ENCODE results near the gene USH1G.

The USH1G gene

GRCh38 chr17:74903034-74903433 is 20.0 kb downstream of the USH1G start:
- H3K4me3 ChIP-seq (ENCODE audit: control insufficient read depth, low read depth, low read length): no peak overlapping the region
- TF ChIP-seq CTCF (conservative IDR thresholded peaks at IDR 0.05; ENCODE audit: control insufficient read depth, insufficient read depth, low read depth, low read length): no peak
- no peak for DNase-seq (ENCODE audit: low read depth)

GRCh38 chr17:74901353-74902135 is 21.5 kb downstream of the USH1G start:
- no peak for TF ChIP-seq CTCF (conservative IDR thresholded peaks at IDR 0.05; ENCODE audit: control insufficient read depth, insufficient read depth, low read depth, low read length)
- DNase-seq (ENCODE audit: low read depth): no peak
- H3K4me3 ChIP-seq (ENCODE audit: control insufficient read depth, low read depth, low read length): no peak overlapping the region

GRCh38 chr17:74900208-74900607 is 22.8 kb downstream of the USH1G start:
- no peak for DNase-seq (ENCODE audit: low read depth)
- TF ChIP-seq CTCF (conservative IDR thresholded peaks at IDR 0.05; ENCODE audit: control insufficient read depth, insufficient read depth, low read depth, low read length): no peak
- H3K4me3 ChIP-seq (ENCODE audit: control insufficient read depth, low read depth, low read length): no peak overlapping the region

GRCh38 chr17:74898376-74898946 is 24.6 kb downstream of the USH1G start:
- TF ChIP-seq CTCF (conservative IDR thresholded peaks at IDR 0.05; ENCODE audit: control insufficient read depth, insufficient read depth, low read depth, low read length): no peak
- no peak for DNase-seq (ENCODE audit: low read depth)
- H3K4me3 ChIP-seq (ENCODE audit: control insufficient read depth, low read depth, low read length): no peak overlapping the region

GRCh38 chr17:74893936-74894671 is 29.0 kb downstream of the USH1G start:
- H3K4me3 ChIP-seq (ENCODE audit: control insufficient read depth, low read depth, low read length): no peak overlapping the region
- no peak for TF ChIP-seq CTCF (conservative IDR thresholded peaks at IDR 0.05; ENCODE audit: control insufficient read depth, insufficient read depth, low read depth, low read length)
- no peak for DNase-seq (ENCODE audit: low read depth)

GRCh38 chr17:74892974-74893911 is 29.8 kb downstream of the USH1G start, which contains the start of gene FADS6:
Gene FADS6, minus strand, starts transcription at chr17:74893633. Its CDS starts 38 bp downstream, at chr17:74893595.
- TF ChIP-seq CTCF (conservative IDR thresholded peaks at IDR 0.05; ENCODE audit: control insufficient read depth, insufficient read depth, low read depth, low read length): no peak
- no peak within 1 kb of the TSS for H3K4me3 ChIP-seq (ENCODE audit: control insufficient read depth, low read depth, low read length)
- no peak for DNase-seq (ENCODE audit: low read depth)

Measured in fibroblast of mammary gland (primary cell).